ENCODE data around the gene ZNF880. TPM values are rescaled to one million over a fixed set of nuclear protein-coding genes. Genes with fewer than 3 reads are reported as not detected.
A peak's percentile ranks its signal among the peaks of the same experiment; 100 is the strongest.

Gene ZNF880
- total and polyA plus RNA-seq, 2 donors from 2014 or later = 10.9 to 27.2 TPM

GRCh38 chr19:52370341-52370710, 603 bp downstream of the ZNF880 start:
- peaks cover 4 to 21% (median 12%) of the 10 kb centered on the region in 3 donors for H3K9me3 ChIP-seq (ENCODE audit: control insufficient read depth in 2 of 3, insufficient read depth in 1 of 3, low read length in 3 of 3)
- H3K4me3 ChIP-seq (ENCODE audit: low read length in 3 of 3) = peak overlapping the region; percentile 90 to 99 (median 90)
- intact Hi-C loops (cut with DNase I) = no loop called here
- H3K27me3 ChIP-seq (ENCODE audit: control insufficient read depth, insufficient read depth, low read length) = no peaks in the 10 kb centered on the region
- peaks cover 0 to 2% (median 0%) of the 10 kb centered on the region in 3 donors for H3K4me1 ChIP-seq (ENCODE audit: control insufficient read depth in 2 of 3, insufficient read depth in 2 of 3, low read depth in 1 of 3, low read length in 3 of 3)
- TF ChIP-seq, protein P1, sequence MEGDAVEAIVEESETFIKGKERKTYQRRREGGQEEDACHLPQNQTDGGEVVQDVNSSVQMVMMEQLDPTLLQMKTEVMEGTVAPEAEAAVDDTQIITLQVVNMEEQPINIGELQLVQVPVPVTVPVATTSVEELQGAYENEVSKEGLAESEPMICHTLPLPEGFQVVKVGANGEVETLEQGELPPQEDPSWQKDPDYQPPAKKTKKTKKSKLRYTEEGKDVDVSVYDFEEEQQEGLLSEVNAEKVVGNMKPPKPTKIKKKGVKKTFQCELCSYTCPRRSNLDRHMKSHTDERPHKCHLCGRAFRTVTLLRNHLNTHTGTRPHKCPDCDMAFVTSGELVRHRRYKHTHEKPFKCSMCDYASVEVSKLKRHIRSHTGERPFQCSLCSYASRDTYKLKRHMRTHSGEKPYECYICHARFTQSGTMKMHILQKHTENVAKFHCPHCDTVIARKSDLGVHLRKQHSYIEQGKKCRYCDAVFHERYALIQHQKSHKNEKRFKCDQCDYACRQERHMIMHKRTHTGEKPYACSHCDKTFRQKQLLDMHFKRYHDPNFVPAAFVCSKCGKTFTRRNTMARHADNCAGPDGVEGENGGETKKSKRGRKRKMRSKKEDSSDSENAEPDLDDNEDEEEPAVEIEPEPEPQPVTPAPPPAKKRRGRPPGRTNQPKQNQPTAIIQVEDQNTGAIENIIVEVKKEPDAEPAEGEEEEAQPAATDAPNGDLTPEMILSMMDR (IDR thresholded peaks at IDR 0.05; ENCODE audit: borderline replicate concordance, extremely low read depth, insufficient read depth) = no peak
- no peak for FAIRE-seq
- no peak for DNase-seq
- H3K27ac ChIP-seq (ENCODE audit: low read depth in 2 of 2, low read length in 2 of 2) = peak overlapping the region; percentile 98
- peaks cover 12 to 23% (median 21%) of the 10 kb centered on the region in 3 donors for H3K36me3 ChIP-seq (ENCODE audit: control insufficient read depth in 2 of 3, insufficient read depth in 3 of 3, low read length in 3 of 3)
- H3K9ac ChIP-seq (ENCODE audit: low read length in 3 of 3) = peak overlapping the region; percentile 69 to 98 (median 87)

DNA sequence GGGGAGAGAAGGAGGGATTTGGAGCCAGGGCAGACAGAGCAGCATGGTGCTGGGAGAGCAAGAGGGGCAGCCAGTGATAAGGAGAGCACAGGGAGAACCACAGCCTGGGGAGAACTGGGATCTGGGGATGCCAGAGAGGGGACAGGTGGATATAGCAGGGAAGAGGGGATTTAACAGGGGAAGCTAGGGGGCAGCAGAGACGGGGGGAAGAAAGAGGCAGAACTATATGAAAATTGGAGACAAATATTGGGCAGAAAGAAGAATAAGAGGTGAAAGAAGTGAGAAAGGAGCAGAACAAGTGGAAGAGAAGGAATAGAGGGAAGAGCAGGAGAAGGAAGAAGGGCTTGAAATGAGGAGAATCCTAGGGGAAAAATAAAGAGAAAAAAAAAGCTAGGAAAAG, 21.4 kb downstream of the ZNF880 start:
- no peak for FAIRE-seq
- no peaks in the 10 kb centered on the region for H3K27me3 ChIP-seq (ENCODE audit: control insufficient read depth, insufficient read depth, low read length)
- H3K9me3 ChIP-seq (ENCODE audit: control insufficient read depth in 2 of 3, insufficient read depth in 1 of 3, low read length in 3 of 3) = peaks cover 3 to 34% (median 4%) of the 10 kb centered on the region in 3 donors

DNA sequence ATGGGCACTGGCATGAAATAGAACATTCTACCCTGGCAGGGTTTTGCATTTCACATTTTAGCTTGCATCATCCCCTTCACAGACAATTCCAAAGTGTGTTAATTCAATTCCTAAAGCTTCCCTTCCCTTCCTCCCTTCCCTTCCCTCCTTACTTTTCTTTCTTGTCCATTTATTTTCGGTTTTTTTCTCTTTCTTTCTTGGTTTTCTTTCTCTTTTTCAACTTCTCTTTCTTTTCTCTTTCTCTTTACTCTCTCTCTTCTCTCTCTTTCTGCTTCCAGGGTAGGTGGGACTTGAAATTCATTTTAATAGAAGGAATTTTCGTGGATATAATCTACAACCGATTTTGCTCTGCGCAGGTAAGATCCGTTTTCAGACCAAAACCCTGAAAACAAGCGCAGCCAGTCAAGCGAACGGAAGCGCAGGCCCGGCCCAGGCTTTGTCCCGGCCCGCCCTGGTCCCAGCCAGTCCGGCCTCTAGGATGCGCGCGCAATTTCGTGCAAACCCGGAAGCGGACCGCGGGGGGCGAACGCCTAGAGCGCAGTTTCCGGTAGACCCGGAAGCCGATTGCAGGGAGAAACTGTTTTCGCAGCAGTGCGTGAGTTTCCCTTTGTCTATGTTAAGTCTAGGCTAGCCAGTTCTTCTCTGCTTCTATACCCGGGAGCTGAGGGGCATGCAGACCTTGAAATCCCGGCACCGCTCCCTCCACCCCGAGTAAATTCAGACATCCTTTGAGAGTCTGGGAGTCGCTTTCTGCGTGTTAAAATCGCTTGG, 27.8 kb downstream of the ZNF880 start, which contains the start of gene ZNF528:
Gene ZNF528, plus strand, starts transcription at position 540 of the 771 bp plus-strand sequence. CDS start 4,165 bp downstream, outside the sequence.
- peak within 1 kb of the TSS; percentile 76 to 97 (median 93) for H3K4me3 ChIP-seq (ENCODE audit: low read length in 3 of 3)
- peaks cover 0 to 8% (median 4%) of the 10 kb centered on the region in 3 donors for H3K9me3 ChIP-seq (ENCODE audit: control insufficient read depth in 2 of 3, insufficient read depth in 1 of 3, low read length in 3 of 3)
- peak within 1 kb of the TSS; percentile 60 to 79 (median 78) for H3K9ac ChIP-seq (ENCODE audit: low read length in 3 of 3)
- H3K27ac ChIP-seq (ENCODE audit: low read depth in 2 of 2, low read length in 2 of 2) = peak within 1 kb of the TSS in 1 of 2 donors; percentile 60
- peak; percentile 97 to 99 (median 98) for DNase-seq
- FAIRE-seq = peak; percentile 56
- intact Hi-C loops (cut with DNase I) = no loop called here
- H3K27me3 ChIP-seq (ENCODE audit: control insufficient read depth, insufficient read depth, low read length) = no peaks in the 10 kb centered on the region
- peaks cover 0 to 10% (median 6%) of the 10 kb centered on the region in 3 donors for H3K4me1 ChIP-seq (ENCODE audit: control insufficient read depth in 2 of 3, insufficient read depth in 2 of 3, low read depth in 1 of 3, low read length in 3 of 3)
- TF ChIP-seq, protein P1 (IDR thresholded peaks at IDR 0.05; ENCODE audit: borderline replicate concordance, extremely low read depth, insufficient read depth) = no peak
- H3K36me3 ChIP-seq (ENCODE audit: control insufficient read depth in 2 of 3, insufficient read depth in 3 of 3, low read length in 3 of 3) = peaks cover 10 to 19% (median 16%) of the 10 kb centered on the region in 3 donors

More for the DNA sequence above, 21.4 kb downstream of the ZNF880 start:
- Histone ChIP-seq H3K4me1 (ENCODE audit: control insufficient read depth in 2 of 3, insufficient read depth in 2 of 3, low read depth in 1 of 3, low read length in 3 of 3) (no peaks in the 10 kb centered on the region), H3K4me3 (ENCODE audit: low read length in 3 of 3) (no peak overlapping the region), H3K27ac (ENCODE audit: low read depth in 2 of 2, low read length in 2 of 2) (no peak overlapping the region), H3K36me3 (ENCODE audit: control insufficient read depth in 2 of 3, insufficient read depth in 3 of 3, low read length in 3 of 3) (peaks cover 3 to 7% (median 7%) of the 10 kb centered on the region in 3 donors), H3K9ac (ENCODE audit: low read length in 3 of 3) (no peak overlapping the region)
- intact Hi-C loops (cut with DNase I) = no loop called here
- TF ChIP-seq, protein P1 (IDR thresholded peaks at IDR 0.05; ENCODE audit: borderline replicate concordance, extremely low read depth, insufficient read depth) = no peak
- DNase-seq = no peak
